BE2C (cell line): ENCODE results near the gene LDLRAD4.

ENCODE experiments used
- DNase-seq: peaks from one replicate; pipeline ENCODE4 v3.0.0-alpha.2; 2020
- H3K27me3 ChIP-seq: fragments of 250-450 bp; sonication (Bioruptor Pico); 2 replicates; pipeline ENCODE4 v1.5.1; 2020; ENCODE audit warnings: mild to moderate bottlenecking
- H3K36me3 ChIP-seq: fragments of 250-450 bp; sonication (Bioruptor Pico); 2 replicates; pipeline ENCODE4 v1.5.1; 2020; ENCODE audit warnings: mild to moderate bottlenecking
- H3K4me1 ChIP-seq: fragments of 250-450 bp; sonication (Bioruptor Pico); 2 replicates; pipeline ENCODE4 v1.5.1; 2020
- H3K4me3 ChIP-seq: 2 replicates; pipeline ENCODE4 v1.5.1; 2011; ENCODE audit warnings: low read depth, low read length
- H3K9me3 ChIP-seq: fragments of 250-450 bp; sonication (Bioruptor Pico); 2 replicates; pipeline ENCODE4 v1.5.1; 2020
- TF ChIP-seq, protein P1 (sequence below): IDR thresholded peaks from 2 replicates; pipeline ENCODE4 v1.5.1; 2012; ENCODE audit warnings: mild to moderate bottlenecking, low read depth, low read length

Gene LDLRAD4

DNA sequence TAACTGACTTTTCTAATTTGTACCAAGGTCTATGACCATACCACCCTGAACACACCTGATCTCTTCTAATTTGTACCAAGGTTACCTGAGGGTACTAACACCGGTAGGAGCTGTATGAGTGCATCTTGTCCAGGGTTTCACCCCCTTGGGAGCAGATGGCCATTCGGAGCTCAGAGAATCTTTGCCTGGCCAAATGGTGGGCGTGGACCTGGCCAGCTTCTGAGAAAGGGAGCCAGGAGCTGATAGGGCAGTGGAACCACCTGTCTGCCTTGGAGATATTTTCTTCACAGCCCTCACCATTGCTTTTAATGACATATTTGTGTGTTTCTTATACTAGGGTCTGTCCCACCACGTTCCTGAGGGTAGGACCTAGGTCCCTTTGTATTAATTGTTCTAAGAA is 188.9 kb downstream of the LDLRAD4 start:
- DNase-seq, result no peak
- no peaks in the 10 kb centered on the region for H3K36me3 ChIP-seq
- H3K4me1 ChIP-seq, result no peaks in the 10 kb centered on the region
- no peaks in the 10 kb centered on the region for H3K27me3 ChIP-seq
- H3K4me3 ChIP-seq, result no peak overlapping the region
- TF ChIP-seq, protein P1, sequence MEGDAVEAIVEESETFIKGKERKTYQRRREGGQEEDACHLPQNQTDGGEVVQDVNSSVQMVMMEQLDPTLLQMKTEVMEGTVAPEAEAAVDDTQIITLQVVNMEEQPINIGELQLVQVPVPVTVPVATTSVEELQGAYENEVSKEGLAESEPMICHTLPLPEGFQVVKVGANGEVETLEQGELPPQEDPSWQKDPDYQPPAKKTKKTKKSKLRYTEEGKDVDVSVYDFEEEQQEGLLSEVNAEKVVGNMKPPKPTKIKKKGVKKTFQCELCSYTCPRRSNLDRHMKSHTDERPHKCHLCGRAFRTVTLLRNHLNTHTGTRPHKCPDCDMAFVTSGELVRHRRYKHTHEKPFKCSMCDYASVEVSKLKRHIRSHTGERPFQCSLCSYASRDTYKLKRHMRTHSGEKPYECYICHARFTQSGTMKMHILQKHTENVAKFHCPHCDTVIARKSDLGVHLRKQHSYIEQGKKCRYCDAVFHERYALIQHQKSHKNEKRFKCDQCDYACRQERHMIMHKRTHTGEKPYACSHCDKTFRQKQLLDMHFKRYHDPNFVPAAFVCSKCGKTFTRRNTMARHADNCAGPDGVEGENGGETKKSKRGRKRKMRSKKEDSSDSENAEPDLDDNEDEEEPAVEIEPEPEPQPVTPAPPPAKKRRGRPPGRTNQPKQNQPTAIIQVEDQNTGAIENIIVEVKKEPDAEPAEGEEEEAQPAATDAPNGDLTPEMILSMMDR, result no peak
- no peaks in the 10 kb centered on the region for H3K9me3 ChIP-seq

DNA sequence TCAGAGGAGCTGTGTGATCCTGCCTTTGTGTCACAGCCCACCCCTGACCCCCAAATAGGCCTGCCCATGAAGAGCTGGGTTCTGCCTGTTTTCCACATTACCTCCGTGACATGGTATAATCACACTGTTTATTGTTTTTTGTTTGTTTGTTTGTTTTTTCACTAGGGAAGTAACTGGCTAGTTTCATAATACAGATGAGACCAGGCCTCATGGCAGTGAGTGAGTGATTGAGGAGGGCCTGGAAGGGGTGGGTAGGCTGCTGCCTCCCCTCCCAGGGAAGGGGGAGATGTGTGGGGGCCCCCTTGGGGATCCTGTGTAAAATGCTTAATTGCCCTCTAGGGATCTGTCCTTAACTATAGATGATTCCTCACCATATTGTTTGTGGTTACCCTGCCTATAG is 190.5 kb downstream of the LDLRAD4 start:
- Histone ChIP-seq H3K4me3 (no peak overlapping the region), H3K36me3 (no peaks in the 10 kb centered on the region), H3K4me1 (no peaks in the 10 kb centered on the region), H3K9me3 (no peaks in the 10 kb centered on the region), H3K27me3 (no peaks in the 10 kb centered on the region)
- TF ChIP-seq, protein P1, result no peak
- DNase-seq, result no peak

DNA sequence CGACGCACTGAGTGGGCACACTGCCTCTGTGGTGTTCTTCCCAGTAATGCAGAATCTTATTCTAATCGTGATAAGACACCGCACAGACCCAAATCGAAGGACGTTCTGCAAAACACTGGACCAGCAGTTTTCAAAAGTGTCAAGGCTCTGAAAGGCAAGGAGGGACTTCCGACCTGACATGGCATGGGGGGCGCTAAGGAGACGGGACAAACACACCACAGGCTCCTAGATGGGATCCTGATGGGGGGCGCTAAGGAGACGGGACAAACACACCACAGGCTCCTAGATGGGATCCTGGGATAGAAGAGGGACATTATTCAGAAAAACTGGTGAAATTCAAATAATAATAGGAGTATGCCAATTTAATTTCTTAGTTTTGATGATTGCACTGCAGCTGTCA is 191.4 kb downstream of the LDLRAD4 start:
- Histone ChIP-seq H3K36me3 (no peaks in the 10 kb centered on the region), H3K4me1 (no peaks in the 10 kb centered on the region), H3K9me3 (no peaks in the 10 kb centered on the region), H3K4me3 (no peak overlapping the region), H3K27me3 (no peaks in the 10 kb centered on the region)
- TF ChIP-seq, protein P1, result no peak
- DNase-seq, result no peak

DNA sequence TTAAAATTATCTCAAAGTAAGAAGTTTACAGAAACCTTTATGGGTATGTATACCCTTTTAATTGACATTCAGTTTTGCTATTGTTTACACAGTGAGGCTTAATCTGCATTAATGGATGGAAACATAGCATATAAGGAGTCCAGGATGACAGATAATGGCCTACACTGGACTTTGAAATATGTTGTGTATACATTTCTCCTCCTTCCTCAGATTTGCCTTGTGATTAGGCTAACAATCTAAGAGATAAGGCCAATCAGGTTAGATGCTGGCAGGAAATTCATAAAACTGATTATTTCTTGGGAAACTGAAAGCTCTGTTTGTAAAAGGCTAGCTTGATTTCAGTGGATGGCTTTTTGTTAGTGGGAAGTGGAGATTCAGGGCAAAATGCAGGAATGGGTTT is 191.9 kb downstream of the LDLRAD4 start:
- H3K9me3 ChIP-seq, result no peaks in the 10 kb centered on the region
- H3K4me3 ChIP-seq, result no peak overlapping the region
- no peaks in the 10 kb centered on the region for H3K27me3 ChIP-seq
- DNase-seq, result no peak
- no peaks in the 10 kb centered on the region for H3K4me1 ChIP-seq
- TF ChIP-seq, protein P1, result no peak
- H3K36me3 ChIP-seq, result no peaks in the 10 kb centered on the region

DNA sequence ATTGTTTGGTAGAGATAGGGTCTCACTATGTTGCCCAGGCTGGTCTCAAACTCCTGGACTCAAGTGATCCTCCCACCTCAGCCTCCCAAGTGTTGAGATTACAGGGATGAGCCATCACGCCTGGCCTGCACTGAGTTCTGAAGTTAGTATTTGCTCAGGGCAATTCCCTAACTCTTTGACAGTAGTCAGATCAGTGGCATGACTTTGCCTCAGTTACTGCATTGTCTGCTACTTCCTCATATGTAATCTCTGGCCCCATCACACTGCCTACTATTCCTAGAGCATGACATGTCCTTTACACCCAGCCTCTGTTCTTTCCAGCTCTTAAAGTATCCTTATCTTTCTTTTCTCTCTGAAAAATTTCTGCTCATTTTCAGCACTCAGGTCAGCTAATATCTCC is 193.5 kb downstream of the LDLRAD4 start:
- Histone ChIP-seq H3K4me3 (no peak overlapping the region), H3K36me3 (no peaks in the 10 kb centered on the region), H3K4me1 (no peaks in the 10 kb centered on the region), H3K27me3 (no peaks in the 10 kb centered on the region), H3K9me3 (no peaks in the 10 kb centered on the region)
- TF ChIP-seq, protein P1, result no peak
- DNase-seq, result no peak

DNA sequence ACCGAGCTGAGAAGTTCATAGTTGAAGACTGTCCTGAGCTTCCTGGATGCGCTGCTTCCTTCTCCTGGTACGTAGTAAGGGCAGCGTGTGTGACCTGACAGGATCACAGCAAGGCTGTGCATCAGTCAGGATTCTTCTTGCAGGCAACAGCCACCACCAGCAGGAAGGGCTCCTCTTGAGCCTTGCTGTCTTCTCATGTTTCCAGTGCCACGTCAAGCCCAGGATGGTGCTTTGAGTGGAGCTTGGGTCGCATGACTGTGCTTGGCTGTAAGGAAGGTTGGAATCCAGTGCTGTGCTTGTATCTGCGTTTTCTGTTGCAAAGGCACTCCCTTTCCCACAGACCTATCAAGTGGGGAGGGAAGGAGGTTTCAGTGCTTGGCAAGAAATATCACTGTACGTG is 194.3 kb downstream of the LDLRAD4 start:
- Histone ChIP-seq H3K36me3 (no peaks in the 10 kb centered on the region), H3K4me1 (no peaks in the 10 kb centered on the region), H3K4me3 (no peak overlapping the region), H3K9me3 (no peaks in the 10 kb centered on the region), H3K27me3 (no peaks in the 10 kb centered on the region)
- DNase-seq, result no peak
- TF ChIP-seq, protein P1, result no peak
